ENCODE results near the gene MBLAC1. TPM values are rescaled to one million over a fixed set of nuclear protein-coding genes. Genes with fewer than 3 reads are reported as not detected.

MBLAC1 gene
- 1 to 10 TPM; 2.5 to 4.9 (median 3.2) TPM for total RNA-seq
- long read RNA-seq, donor 1, partial matches to known transcripts, result 0 of 8 reads
- long read RNA-seq, donor 1, other reads (novel, unspliced or antisense), result 4 of 8 reads
- long read RNA-seq, donor 2, result 0 reads

- intact Hi-C loops (cut with DNase I, micrococcal nuclease), result no loop called here
- peak within 1 kb of the TSS; percentile 90 for H3K4me3 ChIP-seq
- H3K9me3 ChIP-seq, result no peaks in the 10 kb centered on the region
- no peak for TF ChIP-seq CTCF (IDR thresholded peaks at IDR 0.05)
- DNase-seq (peak; percentile 92 to 97 (median 93)), ATAC-seq (peak; percentile 88)
- peaks cover 42% of the 10 kb centered on the region for H3K4me1 ChIP-seq (ENCODE audit: low read depth)
- H3K36me3 ChIP-seq (ENCODE audit: low read depth), result no peaks in the 10 kb centered on the region
Observed at GRCh38 chr7:100126931-100127865, at the start of gene MBLAC1. Gene MBLAC1 (plus strand): TSS chr7:100126967. CDS start chr7:100127396, 429 bp downstream.

GRCh38 chr7:100077205-100077604, 49.6 kb upstream of the MBLAC1 start:
- H3K4me1 ChIP-seq (ENCODE audit: low read depth), result peaks cover 47% of the 10 kb centered on the region
- no peak for TF ChIP-seq CTCF (IDR thresholded peaks at IDR 0.05)
- H3K9me3 ChIP-seq, result peaks cover 8% of the 10 kb centered on the region
- ATAC-seq (peak; percentile 5), DNase-seq (peak in 1 of 3 donors; percentile 50)
- peaks cover 18% of the 10 kb centered on the region for H3K36me3 ChIP-seq (ENCODE audit: low read depth)
- intact Hi-C loops (cut with DNase I, micrococcal nuclease), result no loop called here
- H3K4me3 ChIP-seq, result no peak overlapping the region

- no peaks in the 10 kb centered on the region for H3K9me3 ChIP-seq
- ATAC-seq (peak; percentile 66), DNase-seq (peak; percentile 64 to 74 (median 72))
- no peaks in the 10 kb centered on the region for H3K36me3 ChIP-seq (ENCODE audit: low read depth)
- no peak overlapping the region for H3K4me3 ChIP-seq
- H3K4me1 ChIP-seq (ENCODE audit: low read depth), result peaks cover 53% of the 10 kb centered on the region
- intact Hi-C loops (cut with DNase I, micrococcal nuclease), result no loop called here
- no peak for TF ChIP-seq CTCF (IDR thresholded peaks at IDR 0.05)
Observed at GRCh38 chr7:100079024-100079560, 47.7 kb upstream of the MBLAC1 start.

- Histone ChIP-seq H3K4me3 (peak overlapping the region; percentile 73), H3K9me3 (no peaks in the 10 kb centered on the region), H3K36me3 (ENCODE audit: low read depth) (no peaks in the 10 kb centered on the region), H3K4me1 (ENCODE audit: low read depth) (peaks cover 53% of the 10 kb centered on the region)
- intact Hi-C loops (cut with DNase I, micrococcal nuclease), result no loop called here
- DNase-seq (peak in 1 of 3 donors; percentile 33), ATAC-seq (no peak)
- TF ChIP-seq CTCF (IDR thresholded peaks at IDR 0.05), result no peak
Observed at GRCh38 chr7:100080907-100081534, 45.7 kb upstream of the MBLAC1 start.

- H3K4me1 ChIP-seq (ENCODE audit: low read depth), result peaks cover 52% of the 10 kb centered on the region
- peak; percentile 90 for TF ChIP-seq CTCF (IDR thresholded peaks at IDR 0.05)
- no peaks in the 10 kb centered on the region for H3K9me3 ChIP-seq
- peak within 1 kb of the TSS; percentile 73 for H3K4me3 ChIP-seq
- peak; percentile 87 for ATAC-seq
- no peaks in the 10 kb centered on the region for H3K36me3 ChIP-seq (ENCODE audit: low read depth)
- intact Hi-C loops (cut with DNase I, micrococcal nuclease), result no loop called here
- peak; percentile 98 to 99 (median 98) for DNase-seq
Observed at GRCh38 chr7:100081535-100082102, 45.1 kb upstream of the MBLAC1 start, which contains the start of gene ZNF3. Gene ZNF3 (minus strand): TSS chr7:100081723. CDS start chr7:100077357, 4,366 bp downstream.

All from mucosa of descending colon (tissue), 3 donors.